GM20000 (cell line): ENCODE results near the gene PARPBP.
"Not testable (repeated sequence)": the region's sequence is repeated elsewhere in the genome, so short reads cannot be mapped to it uniquely, and the experiment has no call there.

Experiments used
- DNase-seq: peaks from one replicate; pipeline ENCODE4 v3.0.0; 2012; ENCODE audit warnings: low spot score
- TF ChIP-seq, protein P1 (sequence below): IDR thresholded peaks from 2 replicates; pipeline ENCODE4 v1.5.1; 2012; ENCODE audit warnings: mild to moderate bottlenecking, control low read depth; ENCODE audit errors: extremely low read depth, missing control alignments

The PARPBP gene, protein sequence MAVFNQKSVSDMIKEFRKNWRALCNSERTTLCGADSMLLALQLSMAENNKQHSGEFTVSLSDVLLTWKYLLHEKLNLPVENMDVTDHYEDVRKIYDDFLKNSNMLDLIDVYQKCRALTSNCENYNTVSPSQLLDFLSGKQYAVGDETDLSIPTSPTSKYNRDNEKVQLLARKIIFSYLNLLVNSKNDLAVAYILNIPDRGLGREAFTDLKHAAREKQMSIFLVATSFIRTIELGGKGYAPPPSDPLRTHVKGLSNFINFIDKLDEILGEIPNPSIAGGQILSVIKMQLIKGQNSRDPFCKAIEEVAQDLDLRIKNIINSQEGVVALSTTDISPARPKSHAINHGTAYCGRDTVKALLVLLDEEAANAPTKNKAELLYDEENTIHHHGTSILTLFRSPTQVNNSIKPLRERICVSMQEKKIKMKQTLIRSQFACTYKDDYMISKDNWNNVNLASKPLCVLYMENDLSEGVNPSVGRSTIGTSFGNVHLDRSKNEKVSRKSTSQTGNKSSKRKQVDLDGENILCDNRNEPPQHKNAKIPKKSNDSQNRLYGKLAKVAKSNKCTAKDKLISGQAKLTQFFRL

DNA sequence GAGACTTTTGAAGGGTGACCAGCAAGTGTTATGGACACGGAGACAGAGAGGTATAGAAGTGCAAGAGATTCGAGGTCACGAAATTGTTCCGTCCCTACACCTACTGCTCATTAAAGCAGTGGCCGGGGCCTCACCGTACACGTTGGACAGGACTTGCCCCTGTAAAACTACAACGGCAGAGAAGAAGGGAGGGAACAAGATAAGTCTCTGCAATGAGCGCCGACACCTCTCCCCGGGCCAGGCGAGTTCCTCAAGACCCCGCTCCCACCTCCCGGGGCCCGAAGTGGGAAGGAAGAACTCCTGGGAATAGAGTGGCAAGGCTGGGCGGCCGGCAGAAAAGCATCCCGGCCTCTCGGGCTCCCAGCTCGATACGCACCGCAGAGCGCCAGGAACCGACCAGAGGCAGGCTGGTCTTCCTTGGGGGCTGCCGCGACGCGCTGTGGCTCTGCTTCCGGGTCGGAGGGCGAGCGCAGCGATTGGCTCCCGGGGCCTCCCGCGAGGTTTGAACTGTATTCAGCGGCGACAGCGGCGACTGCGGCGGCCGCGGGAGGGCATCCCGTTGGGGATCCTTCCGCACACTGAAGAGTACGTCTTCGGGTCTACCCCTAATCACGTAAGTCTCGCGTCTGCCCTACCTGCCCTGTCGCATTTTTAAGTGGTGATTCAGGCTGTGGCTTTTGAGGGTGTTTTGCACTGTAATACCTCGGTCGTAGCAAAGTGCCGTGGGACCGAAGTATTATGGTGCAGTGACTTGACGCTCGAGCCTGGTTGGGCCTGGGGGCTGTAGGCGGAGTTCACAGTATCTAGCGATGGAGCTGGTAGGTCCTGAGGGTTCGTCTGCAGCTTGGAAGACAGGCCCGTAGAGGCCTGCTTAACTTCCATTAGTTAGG lies at the start of gene PARPBP, which contains the start of gene NUP37:
TSS of gene PARPBP (plus strand) at position 510 of the 890 bp plus-strand sequence. CDS start 3,706 bp downstream, outside the sequence.
TSS of gene NUP37 (minus strand) at position 441 of the 890 bp plus-strand sequence. CDS start 1,596 bp downstream, outside the sequence.
- DNase-seq, result peak; percentile 86
- TF ChIP-seq, protein P1, sequence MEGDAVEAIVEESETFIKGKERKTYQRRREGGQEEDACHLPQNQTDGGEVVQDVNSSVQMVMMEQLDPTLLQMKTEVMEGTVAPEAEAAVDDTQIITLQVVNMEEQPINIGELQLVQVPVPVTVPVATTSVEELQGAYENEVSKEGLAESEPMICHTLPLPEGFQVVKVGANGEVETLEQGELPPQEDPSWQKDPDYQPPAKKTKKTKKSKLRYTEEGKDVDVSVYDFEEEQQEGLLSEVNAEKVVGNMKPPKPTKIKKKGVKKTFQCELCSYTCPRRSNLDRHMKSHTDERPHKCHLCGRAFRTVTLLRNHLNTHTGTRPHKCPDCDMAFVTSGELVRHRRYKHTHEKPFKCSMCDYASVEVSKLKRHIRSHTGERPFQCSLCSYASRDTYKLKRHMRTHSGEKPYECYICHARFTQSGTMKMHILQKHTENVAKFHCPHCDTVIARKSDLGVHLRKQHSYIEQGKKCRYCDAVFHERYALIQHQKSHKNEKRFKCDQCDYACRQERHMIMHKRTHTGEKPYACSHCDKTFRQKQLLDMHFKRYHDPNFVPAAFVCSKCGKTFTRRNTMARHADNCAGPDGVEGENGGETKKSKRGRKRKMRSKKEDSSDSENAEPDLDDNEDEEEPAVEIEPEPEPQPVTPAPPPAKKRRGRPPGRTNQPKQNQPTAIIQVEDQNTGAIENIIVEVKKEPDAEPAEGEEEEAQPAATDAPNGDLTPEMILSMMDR, result no peak

DNA sequence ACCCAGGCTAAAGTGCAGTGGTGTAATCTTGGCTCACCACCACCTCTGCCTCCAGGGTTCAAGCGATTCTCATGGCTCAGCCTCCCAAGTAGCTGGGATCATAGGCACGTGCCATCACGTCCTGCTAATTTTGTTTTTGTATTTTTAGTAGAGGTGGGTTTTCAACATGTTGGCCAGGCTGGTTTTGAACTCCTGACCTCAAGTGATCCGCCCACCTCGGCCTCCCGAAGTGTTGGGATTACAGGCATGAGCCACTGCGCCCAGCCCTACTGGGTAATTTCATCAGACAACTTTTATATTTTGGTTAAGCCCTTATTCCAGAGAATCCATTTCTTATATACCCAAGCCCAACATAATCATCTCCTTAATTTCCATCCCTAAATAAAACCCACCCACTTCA lies 47.9 kb upstream of the PARPBP start:
- DNase-seq, result not testable (repeated sequence)

DNA sequence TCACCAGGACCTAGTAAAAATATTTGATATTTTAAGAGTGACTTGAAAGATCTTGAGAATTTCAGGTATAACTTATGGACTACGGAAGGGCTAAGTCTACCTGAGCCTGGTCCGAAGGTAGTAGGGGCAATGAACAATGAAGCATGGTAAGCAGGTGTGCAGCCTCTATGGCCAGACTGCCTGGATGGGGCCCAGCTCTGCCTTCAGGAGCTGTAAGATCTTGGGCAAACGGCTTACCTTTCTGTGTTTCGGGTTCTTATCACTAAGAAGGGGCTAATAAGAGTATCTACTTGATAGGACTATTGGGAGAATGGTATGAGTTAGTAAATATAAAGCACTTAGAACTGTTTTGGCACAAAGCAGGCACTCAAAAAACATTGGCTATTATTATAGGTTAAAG lies 39.1 kb upstream of the PARPBP start:
- TF ChIP-seq, protein P1, result no peak
- DNase-seq, result no peak

DNA sequence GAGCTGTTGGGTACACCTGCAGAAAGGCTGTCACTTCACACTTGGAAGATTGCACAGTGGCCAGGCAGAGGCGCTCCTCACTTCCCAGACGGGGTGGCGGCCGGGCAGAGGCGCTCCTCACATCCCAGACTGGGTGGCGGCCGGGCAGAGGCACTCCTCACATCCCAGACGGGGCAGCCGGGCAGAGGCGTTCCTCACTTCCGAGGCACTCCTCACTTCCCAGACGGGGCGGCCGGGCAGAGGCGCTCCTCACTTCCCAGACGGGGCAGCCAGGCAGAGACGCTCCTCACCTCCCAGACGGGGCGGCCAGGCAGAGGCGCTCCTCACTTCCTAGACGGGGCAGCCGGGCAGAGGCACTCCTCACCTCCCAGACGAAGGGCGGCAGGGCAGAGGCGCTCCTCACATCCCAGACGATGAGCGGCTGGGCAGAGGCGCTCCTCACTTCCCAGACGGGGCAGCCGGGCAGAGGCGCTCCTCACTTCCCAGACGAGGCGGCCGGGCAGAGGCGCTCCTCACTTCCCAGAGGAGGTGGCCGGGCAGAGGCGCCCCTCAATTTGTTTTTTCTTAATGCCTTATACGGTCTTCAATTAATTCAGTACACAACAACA lies 30.7 kb upstream of the PARPBP start:
- DNase-seq, result not testable (repeated sequence)

DNA sequence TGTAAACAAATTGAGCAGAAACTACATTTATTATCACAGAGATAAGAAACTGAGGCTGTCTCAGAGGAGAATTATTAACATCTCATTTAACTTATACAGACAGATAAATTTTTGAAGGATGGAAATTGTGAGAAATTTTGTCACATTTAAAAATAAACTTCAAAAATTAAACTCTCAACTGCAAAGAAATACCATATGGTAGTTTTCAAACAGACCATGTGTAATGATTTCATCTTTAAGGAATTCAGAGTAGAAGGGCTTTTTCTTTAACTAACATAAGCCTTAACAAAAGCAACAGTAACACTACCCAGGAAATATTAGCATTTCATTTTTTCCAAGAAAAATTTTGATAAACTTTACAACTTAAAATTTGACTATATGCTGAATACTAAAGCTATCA lies 26.7 kb upstream of the PARPBP start:
- DNase-seq, result no peak
- TF ChIP-seq, protein P1, result no peak

DNA sequence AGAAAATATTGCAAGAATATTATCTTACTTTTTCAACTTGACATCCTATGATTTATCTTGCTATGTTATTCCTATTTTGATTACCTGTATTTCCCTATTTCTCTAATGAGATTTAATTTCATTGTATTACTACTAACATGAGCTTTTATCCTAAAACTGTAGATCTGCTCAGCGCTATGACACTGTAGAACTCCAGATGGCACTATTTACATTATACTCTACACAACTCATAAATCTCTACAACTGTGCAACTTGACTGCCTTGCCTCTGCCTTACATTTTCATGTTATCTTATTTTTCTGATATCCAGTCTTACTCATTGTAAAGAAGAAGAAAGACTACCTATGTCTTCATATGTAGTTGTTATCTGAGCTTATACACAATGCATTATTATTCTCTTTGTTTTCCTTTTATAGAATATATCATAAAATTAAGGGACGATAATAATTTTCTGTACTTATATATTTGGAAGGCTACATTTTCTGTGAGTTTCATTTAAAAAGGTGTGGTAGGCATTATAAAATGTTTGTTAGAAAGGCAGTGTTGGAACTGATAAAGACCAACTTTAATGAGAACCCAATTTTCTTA lies 24.2 kb upstream of the PARPBP start:
- DNase-seq, result peak; percentile 21
- TF ChIP-seq, protein P1, result peak; percentile 26

DNA sequence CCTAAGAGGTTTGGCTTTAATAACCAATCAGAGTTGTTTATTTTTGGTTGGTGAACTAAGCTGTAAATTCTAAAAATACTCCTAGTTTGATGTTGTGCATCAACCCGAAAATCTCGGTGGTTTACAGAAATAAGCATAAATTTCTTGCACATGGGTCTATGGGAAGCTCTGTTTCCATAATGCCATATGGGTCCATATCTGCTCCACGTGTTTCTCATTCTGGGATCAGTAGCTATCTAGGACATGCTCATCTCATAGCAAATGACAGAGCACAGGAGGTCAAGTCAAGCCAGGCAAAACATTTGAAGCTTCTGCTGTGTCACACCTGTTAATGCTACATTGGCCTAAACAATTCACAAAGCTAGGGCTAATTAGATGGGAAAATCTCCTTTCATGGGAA lies 23.1 kb upstream of the PARPBP start:
- no peak for DNase-seq
- TF ChIP-seq, protein P1, result no peak

DNA sequence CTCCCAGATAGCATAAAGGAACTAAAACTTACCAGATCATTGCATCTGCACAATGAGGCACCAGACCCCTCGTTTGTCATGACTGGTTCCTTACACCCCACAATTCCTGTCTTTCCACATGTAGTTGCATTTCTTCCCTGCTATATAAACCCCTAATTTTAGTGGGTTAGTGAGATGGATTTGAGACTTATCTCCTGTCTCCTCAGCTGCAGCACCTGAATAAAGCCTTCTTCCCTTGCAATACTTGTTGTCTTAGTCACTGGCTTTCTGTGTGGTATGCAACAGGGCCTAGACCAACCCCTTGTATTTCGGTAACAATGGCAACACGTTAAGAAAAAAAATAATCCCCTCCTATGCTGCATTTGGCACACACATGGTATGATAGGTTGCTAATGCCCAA lies 13.1 kb upstream of the PARPBP start:
- DNase-seq, result no peak
- TF ChIP-seq, protein P1, result no peak
